CD4-positive, alpha-beta memory T cell (primary cell): ENCODE data around the gene ADCYAP1R1. TPM values are rescaled to one million over a fixed set of nuclear protein-coding genes. Genes with fewer than 3 reads are reported as not detected.

Source experiments
- CTCF ChIA-PET: fragments of 350-600 bp; sonication (Branson Sonifier 250); formaldehyde crosslinking; loops from one replicate; lab custom pipeline; 2021; ENCODE audit warnings: inconsistent platforms; ENCODE audit not compliant: partially characterized antibody; lab: Charles Lee
- POLR2A ChIA-PET: fragments of 350-600 bp; sonication (Branson Sonifier 250); formaldehyde crosslinking; loops from one replicate; lab custom pipeline; 2021; ENCODE audit not compliant: partially characterized antibody; lab: Charles Lee
- DNase-seq, 5 donors: peaks; one replicate each; pipeline versions ENCODE4 v3.0.0 to v3.0.0-alpha.2; 2020 to 2022; ENCODE audit warnings: mixed read lengths in 1 of 5
- H3K27ac ChIP-seq: one replicate; pipeline ENCODE4 v1.7.0; 2013; ENCODE audit warnings: low read depth, low read length
- H3K27me3 ChIP-seq: 2 replicates; pipeline ENCODE4 v1.7.0; 2013; ENCODE audit warnings: mild to moderate bottlenecking, low read length, moderate library complexity; ENCODE audit not compliant: insufficient read depth
- H3K36me3 ChIP-seq: 2 replicates; pipeline ENCODE4 v1.7.0; 2013; ENCODE audit warnings: mild to moderate bottlenecking, low read length, moderate library complexity; ENCODE audit not compliant: insufficient read depth
- H3K4me1 ChIP-seq: 2 replicates; pipeline ENCODE4 v1.7.0; 2013; ENCODE audit warnings: mild to moderate bottlenecking, low read length, moderate library complexity; ENCODE audit not compliant: insufficient read depth
- H3K4me3 ChIP-seq, 2 donors: one replicate each; pipeline ENCODE4 v1.7.0; 2013; ENCODE audit warnings: low read length in 2 of 2, mild to moderate bottlenecking in 1 of 2
- H3K9me3 ChIP-seq, 2 donors: one replicate each; pipeline ENCODE4 v1.7.0; 2013; ENCODE audit warnings: low read length in 2 of 2, control low read depth in 1 of 2; ENCODE audit not compliant: control insufficient read depth in 1 of 2
- H3K27ac Mint-ChIP-seq, 7 donors: one replicate each; pipeline ENCODE4 v1.8.0; 2020 to 2021; ENCODE audit warnings: mixed read lengths in 7 of 7, mild to moderate bottlenecking in 6 of 7, inconsistent platforms in 3 of 7, moderate library complexity in 3 of 7
- H3K27me3 Mint-ChIP-seq, 2 donors: one replicate each; pipeline ENCODE4 v1.8.0; 2020 to 2021; ENCODE audit warnings: mixed read lengths in 2 of 2
- H3K36me3 Mint-ChIP-seq, 2 donors: one replicate each; pipeline ENCODE4 v1.8.0; 2020 to 2021; ENCODE audit warnings: mixed read lengths in 2 of 2, inconsistent platforms in 1 of 2, mild to moderate bottlenecking in 1 of 2
- H3K4me1 Mint-ChIP-seq, 4 donors: one replicate each; pipeline ENCODE4 v1.8.0; 2020 to 2021; ENCODE audit warnings: mixed read lengths in 4 of 4, mild to moderate bottlenecking in 1 of 4
- H3K4me3 Mint-ChIP-seq, 8 donors: one replicate each; pipeline ENCODE4 v1.8.0; 2020 to 2021; ENCODE audit warnings: mixed read lengths in 8 of 8, mild to moderate bottlenecking in 7 of 8, moderate library complexity in 6 of 8, inconsistent platforms in 3 of 8
- H3K9me3 Mint-ChIP-seq, 8 donors: one replicate each; pipeline ENCODE4 v1.8.0; 2020 to 2021; ENCODE audit warnings: mixed read lengths in 8 of 8, mild to moderate bottlenecking in 5 of 8, inconsistent platforms in 3 of 8, moderate library complexity in 1 of 8
- intact Hi-C: fragments of 100-400 bp; cut with micrococcal nuclease; formaldehyde crosslinking; loops from one replicate; pipeline ENCODE4 v1.15.1; 2023
- polyA plus RNA-seq, 2 donors: library from polyadenylated mRNA; unstranded; fragments of 300-500 nt; fragmentation: Illumina TruSeq; gene quantifications; one replicate each; pipeline ENCODE4 v1.2.3, GENCODE V29; 2021
- total RNA-seq, 2 experiments: library from RNA; stranded (reverse); gene quantifications; one replicate each; pipeline ENCODE4 v1.2.3, GENCODE V29; 2021

Gene ADCYAP1R1
- total and polyA plus RNA-seq, 4 experiments from 2014 or later, result not detected

DNA sequence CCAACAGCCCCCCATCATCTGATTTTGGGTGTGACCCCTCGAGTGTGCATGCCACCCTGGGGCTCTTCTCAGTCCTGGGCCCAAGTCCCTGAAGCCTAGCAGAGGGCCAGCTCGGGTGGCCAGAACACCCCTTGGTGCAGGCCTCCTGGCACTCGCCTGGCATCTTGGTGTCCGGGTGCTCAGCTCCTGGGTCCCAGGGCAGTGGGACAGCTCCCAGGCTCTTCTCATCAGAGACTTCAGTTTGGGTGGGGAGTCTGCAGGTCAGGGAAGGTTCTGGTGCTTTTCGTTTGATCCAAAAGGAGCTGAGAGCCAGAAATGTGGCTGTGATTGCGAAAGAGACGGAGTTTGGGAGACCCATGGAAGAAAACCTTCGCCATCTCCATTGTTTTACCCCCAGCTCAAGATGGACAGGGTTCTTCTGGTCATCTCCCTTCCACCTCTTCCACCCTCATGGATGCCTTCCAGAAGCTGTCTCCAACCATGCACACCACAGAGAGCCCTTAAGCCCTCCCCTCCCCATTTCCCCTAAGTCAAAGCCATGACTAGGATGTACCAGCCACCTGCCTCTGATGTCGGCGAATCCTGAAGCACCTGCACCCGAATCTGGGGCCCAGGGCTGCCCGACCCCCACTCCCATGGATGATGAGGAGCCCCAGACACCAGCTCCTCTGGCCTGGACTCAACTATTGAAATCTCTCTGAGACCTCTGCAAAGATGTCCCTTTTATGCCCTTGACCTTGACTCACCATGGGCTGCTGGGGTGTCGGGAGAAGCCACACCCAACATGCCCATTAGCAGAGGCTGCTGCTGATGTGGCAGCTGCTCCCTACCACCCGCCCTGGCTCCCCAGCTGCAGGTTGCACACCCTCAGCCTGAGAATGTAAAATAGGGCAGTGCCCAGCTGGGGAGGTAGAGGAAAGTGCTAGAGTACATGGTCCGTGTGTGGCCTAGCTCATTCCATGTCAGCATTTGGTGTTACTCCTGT is 55.3 kb downstream of the ADCYAP1R1 start:
- Mint-ChIP-seq H3K27me3 (peaks cover 2 to 6% of the 10 kb centered on the region in 2 donors), H3K4me3 (no peak overlapping the region), H3K36me3 (no peaks in the 10 kb centered on the region), H3K4me1 (no peaks in the 10 kb centered on the region), H3K27ac (no peak overlapping the region), H3K9me3 (peaks cover 0 to 3% (median 0%) of the 10 kb centered on the region in 8 donors)
- no peaks in the 10 kb centered on the region for H3K4me1 ChIP-seq
- CTCF ChIA-PET, result interaction anchor here (1.2 to 1.8 kb wide), 2 partner anchors 16 to 27 kb away, joined by 3 to 4 read pairs; no protein-coding TSS in a partner anchor
- no peak overlapping the region for H3K4me3 ChIP-seq
- H3K27ac ChIP-seq, result no peak overlapping the region
- intact Hi-C loops, result no loop called here
- H3K27me3 ChIP-seq, result no peaks in the 10 kb centered on the region
- POLR2A ChIA-PET, result no interaction called here
- no peaks in the 10 kb centered on the region for H3K36me3 ChIP-seq
- no peaks in the 10 kb centered on the region for H3K9me3 ChIP-seq
- no peak for DNase-seq

DNA sequence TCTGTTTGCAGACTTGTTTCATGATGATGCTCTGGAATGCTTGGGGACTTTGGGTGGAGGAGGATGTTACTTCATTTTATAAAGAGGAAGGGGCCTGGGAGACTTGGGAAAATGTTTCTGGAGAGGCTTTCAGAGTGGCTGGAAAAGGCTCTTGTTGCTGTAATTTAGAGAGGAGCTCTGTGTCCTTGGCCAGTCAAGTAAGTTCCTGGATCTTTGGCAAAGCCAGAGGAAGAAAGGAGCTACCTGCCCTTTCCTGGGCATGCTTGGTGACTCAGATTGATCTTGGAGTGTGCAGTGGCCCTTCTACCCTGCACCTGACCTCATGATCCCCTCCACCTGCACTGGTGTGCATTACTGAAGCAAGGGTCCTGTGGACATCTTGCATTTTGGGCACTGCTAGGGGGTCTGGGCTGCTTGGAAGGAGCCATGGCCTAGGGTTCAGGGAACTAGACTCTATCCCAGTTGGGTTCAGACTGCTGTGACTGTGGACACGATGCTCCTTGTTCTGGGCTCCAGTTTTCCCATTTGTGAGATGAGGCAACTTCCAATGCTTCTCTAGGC is 56.1 kb downstream of the ADCYAP1R1 start:
- Histone ChIP-seq H3K4me1 (no peaks in the 10 kb centered on the region), H3K27ac (no peak overlapping the region), H3K27me3 (no peaks in the 10 kb centered on the region), H3K9me3 (no peaks in the 10 kb centered on the region), H3K4me3 (no peak overlapping the region), H3K36me3 (no peaks in the 10 kb centered on the region)
- CTCF ChIA-PET, result interaction anchor here (1.8 kb wide), 1 partner anchor 15 kb away, joined by 4 read pairs; no protein-coding TSS in a partner anchor
- peaks cover 2 to 6% of the 10 kb centered on the region in 2 donors for H3K27me3 Mint-ChIP-seq
- no peak overlapping the region for H3K27ac Mint-ChIP-seq
- H3K9me3 Mint-ChIP-seq, result peaks cover 0 to 3% (median 0%) of the 10 kb centered on the region in 8 donors
- no peak overlapping the region for H3K4me3 Mint-ChIP-seq
- H3K36me3 Mint-ChIP-seq, result no peaks in the 10 kb centered on the region
- DNase-seq, result no peak
- H3K4me1 Mint-ChIP-seq, result no peaks in the 10 kb centered on the region
- POLR2A ChIA-PET, result no interaction called here
- intact Hi-C loops, result no loop called here

DNA sequence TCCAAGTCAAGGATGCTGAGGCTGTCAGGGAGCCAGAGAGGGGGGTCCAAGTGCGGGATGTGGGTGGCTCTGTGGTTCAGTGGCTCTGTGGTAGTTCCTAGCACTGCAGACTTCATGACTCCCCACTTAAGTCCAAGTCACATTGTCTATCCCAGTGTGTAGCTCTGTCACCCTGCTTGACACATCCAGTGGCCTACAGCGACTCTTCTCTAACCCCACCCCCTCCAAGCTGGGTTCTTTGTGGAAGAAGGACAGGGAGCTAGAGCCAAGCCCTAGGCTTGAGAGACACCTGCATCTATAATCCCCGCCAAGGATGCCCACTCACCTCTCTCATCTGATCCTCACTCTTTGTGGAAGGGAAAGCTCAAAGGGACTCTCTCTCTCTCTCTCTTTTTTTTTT is 57.6 kb downstream of the ADCYAP1R1 start:
- intact Hi-C loops, result no loop called here
- H3K9me3 Mint-ChIP-seq, result peaks cover 0 to 3% (median 0%) of the 10 kb centered on the region in 8 donors
- Histone ChIP-seq H3K36me3 (no peaks in the 10 kb centered on the region), H3K9me3 (no peaks in the 10 kb centered on the region), H3K27ac (no peak overlapping the region), H3K4me1 (no peaks in the 10 kb centered on the region), H3K27me3 (no peaks in the 10 kb centered on the region), H3K4me3 (no peak overlapping the region)
- no peak overlapping the region for H3K27ac Mint-ChIP-seq
- H3K4me3 Mint-ChIP-seq, result no peak overlapping the region
- ChIA-PET POLR2A (no interaction called here), CTCF (interaction anchor here (0.9 kb wide), 1 partner anchor 13 kb away, joined by 5 read pairs; no protein-coding TSS in a partner anchor)
- no peak for DNase-seq
- no peaks in the 10 kb centered on the region for H3K4me1 Mint-ChIP-seq
- H3K36me3 Mint-ChIP-seq, result no peaks in the 10 kb centered on the region
- peaks cover 0 to 3% of the 10 kb centered on the region in 2 donors for H3K27me3 Mint-ChIP-seq

DNA sequence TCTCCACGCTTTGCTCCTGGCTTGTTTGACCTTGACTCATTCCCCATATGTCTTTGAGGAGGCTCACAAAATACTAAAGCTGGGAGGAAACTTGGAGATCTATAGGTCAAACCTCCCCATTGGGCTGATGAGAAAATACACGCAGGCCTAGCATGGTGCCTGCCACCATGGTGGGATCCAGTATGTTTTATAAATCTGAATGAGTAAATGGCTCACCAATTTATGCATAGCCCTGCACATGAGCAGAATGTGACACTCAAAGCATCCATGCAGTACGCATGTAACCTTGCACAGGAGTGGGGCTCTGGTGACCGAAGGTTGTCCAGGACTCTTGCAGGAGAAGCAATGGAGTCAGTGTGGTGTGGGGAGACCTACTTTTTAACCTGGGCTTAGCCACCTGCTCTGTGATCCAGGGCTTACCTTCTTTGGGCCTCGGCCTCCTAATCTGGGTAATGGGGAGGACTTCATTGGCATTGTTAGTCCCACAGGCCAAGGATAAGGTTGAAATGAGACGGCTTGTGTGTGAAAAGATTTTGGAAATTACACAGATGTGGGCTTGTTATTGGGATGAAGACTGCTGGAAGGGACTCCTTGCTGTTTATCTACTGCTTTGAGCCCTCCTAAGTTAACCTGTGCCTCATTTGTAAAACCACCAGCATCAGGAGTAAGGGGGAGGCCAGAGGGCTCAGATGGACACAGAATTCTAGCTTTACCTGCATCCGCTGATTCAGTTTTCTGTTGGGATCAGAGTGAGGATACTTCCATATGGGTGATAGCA is 58.4 kb downstream of the ADCYAP1R1 start:
- H3K27ac ChIP-seq, result no peak overlapping the region
- Mint-ChIP-seq H3K4me3 (no peak overlapping the region), H3K9me3 (peaks cover 0 to 3% (median 0%) of the 10 kb centered on the region in 8 donors), H3K36me3 (no peaks in the 10 kb centered on the region), H3K27ac (no peak overlapping the region), H3K4me1 (no peaks in the 10 kb centered on the region), H3K27me3 (peaks cover 0 to 3% of the 10 kb centered on the region in 2 donors)
- no peaks in the 10 kb centered on the region for H3K9me3 ChIP-seq
- no peak for DNase-seq
- no peaks in the 10 kb centered on the region for H3K27me3 ChIP-seq
- ChIA-PET CTCF (interaction anchor here (0.9 to 1.3 kb wide), 2 partner anchors 12 kb away, joined by 5 read pairs; no protein-coding TSS in a partner anchor), POLR2A (no interaction called here)
- intact Hi-C loops, result no loop called here
- H3K4me1 ChIP-seq, result no peaks in the 10 kb centered on the region
- no peaks in the 10 kb centered on the region for H3K36me3 ChIP-seq
- H3K4me3 ChIP-seq, result no peak overlapping the region

DNA sequence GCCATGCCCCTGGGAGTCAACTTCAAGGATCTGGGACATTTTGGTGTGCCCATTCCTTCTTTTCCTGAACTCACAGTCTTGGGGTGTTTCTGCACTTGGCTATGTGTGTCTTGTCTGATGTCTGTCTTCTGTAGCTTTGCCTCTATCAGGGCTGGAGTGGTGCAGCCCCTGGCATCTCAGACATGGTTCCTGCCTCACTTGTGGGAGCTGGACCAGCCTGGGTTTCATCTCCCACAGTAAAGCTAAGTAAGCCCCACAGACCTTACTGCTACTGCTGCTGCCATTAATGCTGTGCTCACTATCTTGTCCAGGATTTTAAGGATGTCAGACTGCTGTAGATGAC is 59.0 kb downstream of the ADCYAP1R1 start:
- CTCF ChIA-PET, result interaction anchor here (1.3 kb wide), 1 partner anchor 11 kb away, joined by 5 read pairs; no protein-coding TSS in a partner anchor
- no peak overlapping the region for H3K4me3 ChIP-seq
- Mint-ChIP-seq H3K9me3 (peaks cover 0 to 3% (median 0%) of the 10 kb centered on the region in 8 donors), H3K27ac (no peak overlapping the region), H3K36me3 (no peaks in the 10 kb centered on the region), H3K27me3 (peaks cover 0 to 3% of the 10 kb centered on the region in 2 donors), H3K4me3 (no peak overlapping the region), H3K4me1 (no peaks in the 10 kb centered on the region)
- no peak for DNase-seq
- H3K27ac ChIP-seq, result no peak overlapping the region
- POLR2A ChIA-PET, result no interaction called here
- intact Hi-C loops, result no loop called here
- no peaks in the 10 kb centered on the region for H3K36me3 ChIP-seq
- H3K4me1 ChIP-seq, result no peaks in the 10 kb centered on the region
- H3K9me3 ChIP-seq, result no peaks in the 10 kb centered on the region
- H3K27me3 ChIP-seq, result no peaks in the 10 kb centered on the region

DNA sequence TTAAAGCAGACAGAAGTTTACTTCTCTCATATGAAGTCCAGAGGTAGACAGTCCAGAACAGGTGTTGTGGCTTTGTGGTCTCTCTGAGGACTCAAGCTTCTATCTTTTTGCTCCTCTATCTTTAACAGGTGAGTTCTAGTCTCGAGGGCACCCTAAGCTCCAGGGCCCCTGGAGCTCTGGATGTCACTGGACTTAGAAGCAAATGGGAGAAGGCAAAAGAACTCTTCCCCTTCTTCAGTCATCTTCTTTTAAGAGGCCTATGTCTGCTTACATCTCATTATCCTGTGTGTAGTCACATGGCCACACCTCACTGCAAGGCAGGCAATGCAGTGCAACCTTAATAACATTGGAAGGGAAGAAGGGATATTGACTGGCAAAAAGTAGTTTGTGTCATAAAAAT is 61.6 kb downstream of the ADCYAP1R1 start:
- intact Hi-C loops, result no loop called here
- Mint-ChIP-seq H3K27me3 (peaks cover 2 to 5% of the 10 kb centered on the region in 2 donors), H3K36me3 (no peaks in the 10 kb centered on the region), H3K4me1 (no peaks in the 10 kb centered on the region), H3K4me3 (no peak overlapping the region), H3K9me3 (no peaks in the 10 kb centered on the region), H3K27ac (no peak overlapping the region)
- no peak for DNase-seq
- no peaks in the 10 kb centered on the region for H3K27me3 ChIP-seq
- POLR2A ChIA-PET, result no interaction called here
- H3K4me3 ChIP-seq, result no peak overlapping the region
- H3K9me3 ChIP-seq, result no peaks in the 10 kb centered on the region
- H3K36me3 ChIP-seq, result no peaks in the 10 kb centered on the region
- H3K27ac ChIP-seq, result no peak overlapping the region
- CTCF ChIA-PET, result interaction anchor here (3.3 kb wide), 1 partner anchor 9 kb away, joined by 12 read pairs; no protein-coding TSS in a partner anchor
- no peaks in the 10 kb centered on the region for H3K4me1 ChIP-seq
